Memory B cell (primary cell): ENCODE results near the gene MAD1L1.

ENCODE experiments used
- ATAC-seq: fragments of 150-1000 bp; cut with Tn5 transposase; 2 replicates; pipeline ENCODE4 v1.10.0; 2021; ENCODE audit warnings: low read depth, mild to moderate bottlenecking, moderate library complexity
- DNase-seq, 2 donors: peaks; one replicate each; pipeline ENCODE4 v3.0.0; 2022; ENCODE audit warnings: low spot score in 2 of 2
- H3K27ac Mint-ChIP-seq: one replicate; pipeline ENCODE4 v1.8.0; 2022; ENCODE audit warnings: mild to moderate bottlenecking, moderate library complexity, mixed read lengths
- H3K27me3 Mint-ChIP-seq: one replicate; pipeline ENCODE4 v1.8.0; 2022; ENCODE audit warnings: mixed read lengths
- H3K36me3 Mint-ChIP-seq: one replicate; pipeline ENCODE4 v1.8.0; 2022; ENCODE audit warnings: mild to moderate bottlenecking, mixed read lengths
- H3K4me1 Mint-ChIP-seq: one replicate; pipeline ENCODE4 v1.8.0; 2022; ENCODE audit warnings: mixed read lengths
- H3K4me3 Mint-ChIP-seq: one replicate; pipeline ENCODE4 v1.8.0; 2022; ENCODE audit warnings: mild to moderate bottlenecking, moderate library complexity, mixed read lengths
- H3K9me3 Mint-ChIP-seq: one replicate; pipeline ENCODE4 v1.8.0; 2022; ENCODE audit warnings: mixed read lengths

MAD1L1 gene

GRCh38 chr7:1902231-1902855 lies 330.4 kb downstream of the MAD1L1 start:
- no peak for ATAC-seq
- no peak for DNase-seq
- Mint-ChIP-seq H3K27me3 (no peaks in the 10 kb centered on the region), H3K4me3 (no peak overlapping the region), H3K4me1 (no peaks in the 10 kb centered on the region), H3K36me3 (peaks cover 2% of the 10 kb centered on the region), H3K27ac (no peak overlapping the region), H3K9me3 (no peaks in the 10 kb centered on the region)

DNA sequence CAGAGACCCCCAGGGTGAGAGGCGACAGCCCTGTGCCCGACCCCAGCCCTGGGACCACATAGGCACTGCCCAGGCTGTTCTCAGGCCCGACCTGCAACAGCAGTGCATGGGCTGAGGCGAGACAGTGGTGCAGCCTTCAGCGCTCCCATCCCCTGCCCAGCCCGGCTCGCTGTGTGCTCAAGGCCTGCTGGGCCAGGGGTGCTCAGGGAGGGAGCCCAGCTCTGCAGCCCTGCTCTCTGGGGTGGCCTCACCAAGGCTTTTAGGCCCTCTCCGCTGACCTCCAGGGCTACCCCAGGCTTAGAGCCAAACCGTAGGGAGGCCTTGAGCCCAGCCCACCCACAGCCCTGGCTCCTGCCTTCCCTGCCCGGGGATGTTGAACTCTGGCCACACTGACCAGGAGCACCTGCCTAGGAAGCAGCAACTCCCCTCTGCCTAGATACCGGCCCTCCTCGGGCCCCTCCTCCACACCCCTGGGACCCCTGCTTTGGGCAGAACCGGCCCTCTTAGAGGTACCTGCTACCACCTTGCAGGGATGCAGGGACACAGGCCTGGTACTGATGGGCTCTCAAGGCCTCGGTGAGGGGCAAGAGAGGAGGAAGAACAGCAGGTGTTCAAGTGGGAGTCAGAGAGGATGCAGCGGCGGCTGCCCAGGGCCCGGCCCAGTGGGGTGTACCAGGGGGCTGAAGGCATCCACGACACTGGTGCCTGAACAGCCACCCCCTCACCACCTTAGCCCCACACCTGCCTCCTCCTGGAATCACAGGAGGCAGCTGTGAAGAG lies 331.1 kb downstream of the MAD1L1 start:
- Mint-ChIP-seq H3K9me3 (no peaks in the 10 kb centered on the region), H3K27ac (no peak overlapping the region), H3K36me3 (peaks cover 2% of the 10 kb centered on the region), H3K4me1 (no peaks in the 10 kb centered on the region), H3K27me3 (no peaks in the 10 kb centered on the region), H3K4me3 (no peak overlapping the region)
- DNase-seq (no peak), ATAC-seq (no peak)

- no peak overlapping the region for H3K4me3 Mint-ChIP-seq
- no peak overlapping the region for H3K27ac Mint-ChIP-seq
- H3K4me1 Mint-ChIP-seq, result no peaks in the 10 kb centered on the region
- no peaks in the 10 kb centered on the region for H3K36me3 Mint-ChIP-seq
- ATAC-seq (no peak), DNase-seq (no peak)
- no peaks in the 10 kb centered on the region for H3K27me3 Mint-ChIP-seq
- no peaks in the 10 kb centered on the region for H3K9me3 Mint-ChIP-seq
These were observed 331.9 kb downstream of the MAD1L1 start for GRCh38 chr7:1900847-1901246.

DNA sequence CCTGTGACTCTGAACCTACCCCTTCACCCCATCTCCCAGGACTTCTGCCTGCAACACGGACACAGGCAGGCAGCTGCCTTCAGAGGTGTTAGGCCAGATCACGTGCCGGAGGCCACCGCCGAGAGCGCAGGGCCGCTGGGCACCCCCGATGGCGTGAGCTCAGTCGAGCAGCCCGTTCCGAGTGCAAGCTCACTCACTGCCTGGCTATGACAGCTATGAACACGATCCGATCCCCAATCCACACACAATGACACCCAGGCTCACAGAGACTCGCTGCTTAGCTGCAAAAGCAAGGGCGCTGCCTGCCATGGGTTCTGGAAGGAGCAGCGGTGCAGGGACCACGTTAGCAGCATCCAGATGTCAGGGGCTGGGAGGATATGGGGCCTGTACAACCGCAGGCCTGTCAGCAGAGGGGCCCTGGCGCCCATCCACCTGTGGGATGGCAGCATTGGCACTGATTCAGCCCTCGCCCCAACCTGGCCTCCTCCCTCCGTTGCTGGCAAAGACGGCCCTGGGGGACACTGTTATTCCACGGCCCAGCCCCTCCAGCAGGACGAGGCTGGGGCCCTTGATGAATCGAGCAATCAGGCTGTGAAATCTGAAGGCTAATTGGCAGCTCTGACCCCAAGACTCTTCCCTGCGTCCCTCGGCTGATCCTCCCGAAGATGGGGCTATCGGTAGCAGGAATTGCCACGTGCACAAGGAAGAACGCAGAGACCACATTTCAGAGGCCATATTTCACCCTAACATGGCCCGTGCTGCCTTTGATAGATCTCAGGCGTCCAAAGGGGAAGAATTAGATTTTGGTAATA lies 332.6 kb downstream of the MAD1L1 start:
- Mint-ChIP-seq H3K4me1 (no peaks in the 10 kb centered on the region), H3K4me3 (no peak overlapping the region), H3K27ac (no peak overlapping the region), H3K9me3 (no peaks in the 10 kb centered on the region), H3K36me3 (no peaks in the 10 kb centered on the region), H3K27me3 (no peaks in the 10 kb centered on the region)
- no peak for ATAC-seq
- no peak for DNase-seq

- no peaks in the 10 kb centered on the region for H3K36me3 Mint-ChIP-seq
- H3K9me3 Mint-ChIP-seq, result no peaks in the 10 kb centered on the region
- no peak for ATAC-seq
- H3K27me3 Mint-ChIP-seq, result no peaks in the 10 kb centered on the region
- no peak overlapping the region for H3K27ac Mint-ChIP-seq
- no peak overlapping the region for H3K4me3 Mint-ChIP-seq
- DNase-seq, result no peak
- no peaks in the 10 kb centered on the region for H3K4me1 Mint-ChIP-seq
These were observed 333.5 kb downstream of the MAD1L1 start for GRCh38 chr7:1899196-1899595.

DNA sequence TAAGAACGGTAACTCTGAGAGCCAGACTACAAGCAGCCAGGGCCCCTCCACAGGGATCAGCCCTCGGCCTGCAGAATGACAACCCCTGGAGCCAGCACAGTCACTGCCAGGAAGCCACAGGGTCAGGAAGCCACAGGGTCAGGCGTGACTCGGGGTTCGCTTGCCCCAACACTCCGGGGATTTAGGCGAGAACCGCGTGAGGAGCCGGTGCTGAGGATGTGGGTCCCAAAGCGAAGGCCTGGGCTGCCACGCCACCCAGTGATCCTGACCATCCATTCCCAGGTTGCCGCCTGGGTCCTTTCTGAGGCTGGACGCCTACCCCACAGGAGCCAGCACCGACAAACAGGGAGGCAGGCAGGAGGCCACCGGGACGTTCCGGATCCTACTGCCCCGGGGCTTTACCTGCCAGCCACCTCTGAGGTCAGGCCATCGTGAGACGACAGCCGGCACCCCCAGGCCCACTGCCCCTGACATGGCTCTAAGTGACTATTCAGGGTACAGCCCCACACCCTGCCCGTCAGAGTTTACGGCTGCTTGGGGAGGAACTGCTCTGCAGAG lies 334.0 kb downstream of the MAD1L1 start:
- H3K4me3 Mint-ChIP-seq, result no peak overlapping the region
- no peak for ATAC-seq
- H3K9me3 Mint-ChIP-seq, result no peaks in the 10 kb centered on the region
- DNase-seq, result no peak
- H3K27me3 Mint-ChIP-seq, result no peaks in the 10 kb centered on the region
- no peaks in the 10 kb centered on the region for H3K4me1 Mint-ChIP-seq
- no peaks in the 10 kb centered on the region for H3K36me3 Mint-ChIP-seq
- H3K27ac Mint-ChIP-seq, result no peak overlapping the region

GRCh38 chr7:1897861-1898627 lies 334.7 kb downstream of the MAD1L1 start:
- Mint-ChIP-seq H3K4me1 (no peaks in the 10 kb centered on the region), H3K27me3 (no peaks in the 10 kb centered on the region), H3K27ac (no peak overlapping the region), H3K36me3 (no peaks in the 10 kb centered on the region), H3K9me3 (no peaks in the 10 kb centered on the region), H3K4me3 (no peak overlapping the region)
- DNase-seq (no peak), ATAC-seq (no peak)

DNA sequence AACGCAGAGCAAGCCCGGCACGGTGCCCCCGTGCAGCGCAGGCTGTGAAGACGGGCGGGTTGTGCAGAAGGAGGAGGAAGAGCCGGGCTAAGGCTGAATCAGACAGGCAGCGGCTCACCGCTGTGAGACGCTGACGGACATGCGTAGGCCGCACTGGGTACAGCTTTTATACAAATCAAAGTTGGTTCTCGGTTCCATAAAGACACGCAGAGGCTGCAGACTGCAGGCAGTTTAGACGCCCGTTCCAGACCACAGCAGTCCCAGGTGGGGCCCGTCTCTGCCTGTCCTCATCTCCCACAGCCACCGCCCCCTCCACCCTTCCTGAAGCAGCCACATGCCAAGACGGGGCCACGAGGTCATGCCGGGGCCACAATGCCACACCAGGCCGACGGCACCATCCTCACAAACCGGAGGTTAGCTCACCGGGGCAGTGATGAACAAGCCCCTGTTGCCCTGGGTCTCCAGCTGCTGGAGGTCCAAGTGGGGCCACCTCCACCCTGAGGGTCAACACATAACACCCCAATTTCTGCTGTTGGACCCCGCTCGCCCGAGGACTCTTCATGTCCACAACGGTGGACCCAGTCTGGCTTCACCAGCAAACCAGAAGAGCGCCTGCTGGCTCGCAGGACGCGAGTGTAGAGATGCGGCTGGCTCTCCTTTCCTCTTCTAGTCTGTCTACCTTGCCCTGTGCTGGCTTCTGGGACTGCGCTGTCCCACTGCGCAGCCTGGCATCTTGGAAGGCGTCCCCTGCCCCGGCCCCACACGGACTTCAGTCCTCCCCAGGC lies 335.5 kb downstream of the MAD1L1 start:
- no peak overlapping the region for H3K4me3 Mint-ChIP-seq
- ATAC-seq (no peak), DNase-seq (no peak)
- no peak overlapping the region for H3K27ac Mint-ChIP-seq
- H3K4me1 Mint-ChIP-seq, result no peaks in the 10 kb centered on the region
- H3K36me3 Mint-ChIP-seq, result no peaks in the 10 kb centered on the region
- H3K27me3 Mint-ChIP-seq, result no peaks in the 10 kb centered on the region
- no peaks in the 10 kb centered on the region for H3K9me3 Mint-ChIP-seq

- Mint-ChIP-seq H3K9me3 (no peaks in the 10 kb centered on the region), H3K27ac (no peak overlapping the region), H3K27me3 (no peaks in the 10 kb centered on the region), H3K4me3 (no peak overlapping the region), H3K36me3 (no peaks in the 10 kb centered on the region), H3K4me1 (no peaks in the 10 kb centered on the region)
- ATAC-seq (no peak), DNase-seq (no peak)
These were observed 336.9 kb downstream of the MAD1L1 start for GRCh38 chr7:1895664-1896515.

DNA sequence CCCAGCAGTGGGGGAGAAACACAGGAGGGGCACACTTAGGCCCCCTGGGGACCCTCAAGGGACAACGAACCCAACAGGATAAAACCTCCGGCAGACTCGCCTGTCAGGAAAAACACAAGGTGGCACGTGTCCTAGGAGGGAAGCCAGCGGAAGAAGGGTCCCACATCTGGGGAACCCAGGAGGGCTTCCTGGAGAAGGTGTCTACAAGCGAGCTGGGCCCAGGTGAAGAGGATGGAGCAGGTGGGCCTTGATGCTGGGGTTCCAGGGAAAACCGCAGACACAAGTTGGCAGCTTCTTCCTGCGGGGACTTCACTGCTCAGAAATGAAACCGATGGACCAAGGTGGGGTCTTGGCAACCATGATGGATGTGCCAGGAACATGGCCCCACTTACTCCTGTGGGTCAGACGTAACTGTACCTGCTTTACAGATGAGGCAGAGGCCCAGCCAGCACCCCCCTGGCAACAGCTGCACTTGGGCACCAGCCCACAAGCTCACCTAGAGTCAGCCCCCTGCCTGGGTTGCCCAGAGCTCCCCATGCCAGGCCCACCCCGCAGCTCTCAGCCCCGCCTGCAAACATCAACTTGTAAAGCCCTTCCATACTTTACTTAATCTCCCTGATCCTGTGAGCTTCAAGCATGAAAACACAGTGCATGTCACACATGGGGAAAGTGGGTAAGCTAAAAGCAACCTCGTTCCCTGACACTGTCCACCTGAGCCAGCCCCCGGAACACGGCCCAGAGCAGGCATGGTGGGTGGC lies 337.7 kb downstream of the MAD1L1 start:
- H3K36me3 Mint-ChIP-seq, result no peaks in the 10 kb centered on the region
- H3K4me3 Mint-ChIP-seq, result no peak overlapping the region
- H3K4me1 Mint-ChIP-seq, result no peaks in the 10 kb centered on the region
- no peak for DNase-seq
- no peaks in the 10 kb centered on the region for H3K9me3 Mint-ChIP-seq
- no peaks in the 10 kb centered on the region for H3K27me3 Mint-ChIP-seq
- H3K27ac Mint-ChIP-seq, result no peak overlapping the region
- ATAC-seq, result no peak

- Mint-ChIP-seq H3K27me3 (no peaks in the 10 kb centered on the region), H3K4me3 (no peak overlapping the region), H3K27ac (no peak overlapping the region), H3K9me3 (no peaks in the 10 kb centered on the region), H3K36me3 (peaks cover 3% of the 10 kb centered on the region), H3K4me1 (no peaks in the 10 kb centered on the region)
- ATAC-seq, result no peak
- no peak for DNase-seq
These were observed 338.3 kb downstream of the MAD1L1 start for GRCh38 chr7:1894313-1894900.

GRCh38 chr7:1893451-1893850 lies 339.3 kb downstream of the MAD1L1 start:
- Mint-ChIP-seq H3K36me3 (peaks cover 8% of the 10 kb centered on the region), H3K4me1 (no peaks in the 10 kb centered on the region), H3K27me3 (no peaks in the 10 kb centered on the region), H3K9me3 (no peaks in the 10 kb centered on the region), H3K27ac (no peak overlapping the region), H3K4me3 (no peak overlapping the region)
- no peak for ATAC-seq
- no peak for DNase-seq
